8988T (cell line): ENCODE measurements around the gene HABP4.

Source experiments
- DNase-seq: peaks from one replicate; pipeline ENCODE4 v3.0.0; 2011

The HABP4 gene

GRCh38 chr9:96524764-96525163 is 74.8 kb downstream of the HABP4 start:
- no peak for DNase-seq

- DNase-seq: no peak
Observed at GRCh38 chr9:96532173-96532572, 82.2 kb downstream of the HABP4 start.

- no peak for DNase-seq
Observed at GRCh38 chr9:96540106-96540505, 90.1 kb downstream of the HABP4 start.
